Skeletal muscle satellite cell (primary cell): ENCODE results near the gene RNF141. TPM values are rescaled to one million over a fixed set of nuclear protein-coding genes. Genes with fewer than 3 reads are reported as not detected.

Experiments
- H3K27me3 ChIP-seq: 2 replicates; pipeline ENCODE4 v1.7.0; 2013; ENCODE audit warnings: low read length; ENCODE audit not compliant: control insufficient read depth, insufficient read depth
- H3K36me3 ChIP-seq: 2 replicates; pipeline ENCODE4 v1.7.0; 2013; ENCODE audit warnings: mild to moderate bottlenecking, control low read depth, low read length; ENCODE audit not compliant: insufficient read depth
- H3K4me1 ChIP-seq: 2 replicates; pipeline ENCODE4 v1.7.0; 2013; ENCODE audit warnings: low read length; ENCODE audit not compliant: control insufficient read depth, insufficient read depth
- H3K4me2 ChIP-seq: 2 replicates; pipeline ENCODE4 v1.7.0; 2013; ENCODE audit warnings: mild to moderate bottlenecking, low read length
- H3K4me3 ChIP-seq: 2 replicates; pipeline ENCODE4 v1.7.0; 2013; ENCODE audit warnings: low read length
- H3K9ac ChIP-seq: 2 replicates; pipeline ENCODE4 v1.7.0; 2013; ENCODE audit warnings: mild to moderate bottlenecking, low read depth, low read length, moderate library complexity
- H3K9me3 ChIP-seq: replicated peaks from 2 replicates; pipeline ENCODE4 v1.7.0; 2013; ENCODE audit warnings: mild to moderate bottlenecking, control low read depth, low read length
- total RNA-seq: library from RNA; depleted of rRNA; stranded (reverse); fragments of >200 nt; gene quantifications from 2 replicates; pipeline ENCODE4 v1.2.3, GENCODE V29; 2012; rRNA removed

The RNF141 gene, protein sequence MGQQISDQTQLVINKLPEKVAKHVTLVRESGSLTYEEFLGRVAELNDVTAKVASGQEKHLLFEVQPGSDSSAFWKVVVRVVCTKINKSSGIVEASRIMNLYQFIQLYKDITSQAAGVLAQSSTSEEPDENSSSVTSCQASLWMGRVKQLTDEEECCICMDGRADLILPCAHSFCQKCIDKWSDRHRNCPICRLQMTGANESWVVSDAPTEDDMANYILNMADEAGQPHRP
- 20.8 and 27.1 TPM in 2 replicates for total RNA-seq

GRCh38 chr11:10540915-10541560 lies at the start of gene RNF141:
Gene RNF141, minus strand, starts transcription at chr11:10541187. Its CDS starts 7,029 bp downstream, at chr11:10534158.
- Histone ChIP-seq H3K4me2 (peak within 1 kb of the TSS; percentile 95), H3K4me3 (peak within 1 kb of the TSS; percentile 97), H3K9ac (peak within 1 kb of the TSS; percentile 97), H3K9me3 (no peaks in the 10 kb centered on the region), H3K4me1 (peaks cover 20% of the 10 kb centered on the region), H3K27me3 (no peaks in the 10 kb centered on the region), H3K36me3 (no peaks in the 10 kb centered on the region)

DNA sequence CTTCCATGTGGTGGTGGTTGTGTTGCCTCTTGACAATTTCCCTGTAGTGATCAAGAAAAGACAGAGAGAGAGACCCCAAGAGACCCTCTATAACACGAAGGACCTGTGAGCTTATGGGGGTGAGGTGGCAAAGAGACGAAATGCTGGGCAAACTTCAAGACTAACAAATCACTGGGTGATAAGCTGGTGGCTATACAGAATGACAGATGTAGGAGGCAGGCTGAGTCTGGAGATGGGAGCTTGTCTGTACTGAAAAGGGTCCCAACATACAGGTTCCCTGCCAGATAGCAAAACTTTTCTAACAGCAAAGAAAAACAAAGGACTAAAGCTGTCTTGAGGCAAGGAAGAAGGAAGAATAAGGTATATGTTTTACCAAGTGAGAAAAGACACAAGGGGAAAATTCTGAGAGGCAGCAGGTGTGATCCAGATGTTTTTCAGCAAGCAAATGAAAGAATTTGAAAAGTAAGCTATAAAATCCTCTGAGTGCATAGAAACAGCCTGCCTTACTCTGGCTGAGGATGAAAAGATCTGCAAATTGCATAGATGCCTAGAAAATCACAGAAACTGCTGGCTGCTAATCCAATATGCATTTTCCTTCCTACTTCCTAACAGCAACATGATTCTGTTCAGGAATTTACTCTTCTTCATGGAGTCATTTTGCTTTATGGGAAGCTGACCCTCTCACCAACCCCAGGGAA lies 49.4 kb upstream of the RNF141 start:
- no peaks in the 10 kb centered on the region for H3K27me3 ChIP-seq
- H3K4me2 ChIP-seq, result no peak overlapping the region
- no peak overlapping the region for H3K9ac ChIP-seq
- H3K4me3 ChIP-seq, result no peak overlapping the region
- H3K4me1 ChIP-seq, result peaks cover 34% of the 10 kb centered on the region
- no peaks in the 10 kb centered on the region for H3K9me3 ChIP-seq
- H3K36me3 ChIP-seq, result no peaks in the 10 kb centered on the region

DNA sequence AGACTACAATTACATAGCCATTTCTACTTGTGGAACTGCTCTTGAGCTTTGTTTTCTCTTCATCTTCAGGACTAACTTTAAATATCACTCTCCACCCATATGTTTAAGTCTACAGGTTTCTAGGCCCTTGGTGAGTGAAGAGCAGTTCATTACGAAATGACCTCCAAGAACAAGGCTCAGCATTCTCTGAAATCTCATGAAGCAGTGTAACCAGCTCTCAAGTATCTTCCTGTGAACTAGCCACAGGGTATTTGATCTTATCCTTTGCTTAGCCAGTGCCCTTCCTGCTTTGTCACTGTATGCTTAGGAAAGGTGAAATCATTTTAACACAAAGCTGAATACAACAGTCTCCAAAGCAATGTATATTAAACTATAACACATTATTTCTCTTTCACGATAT lies 47.9 kb upstream of the RNF141 start:
- no peaks in the 10 kb centered on the region for H3K9me3 ChIP-seq
- H3K4me1 ChIP-seq, result peaks cover 34% of the 10 kb centered on the region
- H3K4me3 ChIP-seq, result no peak overlapping the region
- no peak overlapping the region for H3K4me2 ChIP-seq
- no peaks in the 10 kb centered on the region for H3K36me3 ChIP-seq
- H3K9ac ChIP-seq, result no peak overlapping the region
- H3K27me3 ChIP-seq, result no peaks in the 10 kb centered on the region

- Histone ChIP-seq H3K27me3 (no peaks in the 10 kb centered on the region), H3K36me3 (no peaks in the 10 kb centered on the region), H3K9ac (no peak overlapping the region), H3K4me3 (no peak overlapping the region), H3K4me2 (no peak overlapping the region), H3K4me1 (peaks cover 31% of the 10 kb centered on the region), H3K9me3 (no peaks in the 10 kb centered on the region)
Observed at GRCh38 chr11:10587995-10588394, 47.0 kb upstream of the RNF141 start.

DNA sequence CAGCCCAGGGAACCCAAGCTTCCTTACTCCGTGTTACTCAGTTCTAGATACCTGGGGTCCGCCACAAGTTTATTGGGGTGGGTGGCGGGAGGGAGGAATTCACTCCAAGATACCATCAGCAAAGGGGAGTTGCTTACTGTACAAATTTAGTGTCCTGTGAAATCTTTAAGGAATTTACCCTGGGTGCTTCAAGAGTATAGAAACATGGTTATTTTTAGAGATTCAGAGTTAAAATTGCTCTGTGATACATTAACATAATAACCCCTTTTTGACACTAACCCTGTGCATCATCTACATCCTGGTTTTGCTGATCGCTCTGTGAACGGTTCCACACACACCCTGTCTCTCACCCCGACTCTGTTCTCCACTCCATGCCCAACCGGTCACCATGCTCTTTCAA lies 46.4 kb upstream of the RNF141 start:
- H3K9ac ChIP-seq, result no peak overlapping the region
- no peak overlapping the region for H3K4me2 ChIP-seq
- H3K9me3 ChIP-seq, result no peaks in the 10 kb centered on the region
- H3K4me1 ChIP-seq, result peaks cover 25% of the 10 kb centered on the region
- H3K27me3 ChIP-seq, result no peaks in the 10 kb centered on the region
- no peak overlapping the region for H3K4me3 ChIP-seq
- H3K36me3 ChIP-seq, result no peaks in the 10 kb centered on the region

GRCh38 chr11:10584071-10584501 lies 43.1 kb upstream of the RNF141 start:
- Histone ChIP-seq H3K27me3 (no peaks in the 10 kb centered on the region), H3K9me3 (no peaks in the 10 kb centered on the region), H3K4me3 (no peak overlapping the region), H3K36me3 (no peaks in the 10 kb centered on the region), H3K4me2 (no peak overlapping the region), H3K9ac (no peak overlapping the region), H3K4me1 (peaks cover 15% of the 10 kb centered on the region)

GRCh38 chr11:10581481-10582019 lies 40.6 kb upstream of the RNF141 start:
- Histone ChIP-seq H3K36me3 (no peaks in the 10 kb centered on the region), H3K27me3 (peaks cover 19% of the 10 kb centered on the region), H3K9me3 (no peaks in the 10 kb centered on the region), H3K9ac (no peak overlapping the region), H3K4me1 (peaks cover 3% of the 10 kb centered on the region), H3K4me3 (no peak overlapping the region), H3K4me2 (no peak overlapping the region)

DNA sequence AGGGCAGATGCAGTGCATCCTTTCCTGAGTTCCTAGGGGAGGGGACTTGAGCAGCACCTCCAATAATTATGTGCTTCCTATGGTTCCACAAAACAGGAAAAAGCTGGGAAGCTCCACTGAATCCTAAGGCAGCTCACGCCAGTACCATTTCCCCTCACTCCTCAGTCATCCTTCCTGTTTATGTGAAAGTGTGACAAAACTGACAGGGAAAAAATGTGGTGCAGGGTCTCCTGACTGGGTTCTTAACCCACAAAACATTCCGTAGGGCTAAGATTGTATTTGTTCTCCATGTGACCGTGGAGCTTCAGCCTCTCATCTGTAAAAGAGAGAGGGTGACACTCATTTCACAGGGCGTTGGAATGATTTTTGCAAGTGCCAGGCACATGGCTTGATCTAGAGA lies 39.6 kb upstream of the RNF141 start:
- H3K36me3 ChIP-seq, result no peaks in the 10 kb centered on the region
- H3K4me2 ChIP-seq, result no peak overlapping the region
- no peaks in the 10 kb centered on the region for H3K4me1 ChIP-seq
- no peaks in the 10 kb centered on the region for H3K9me3 ChIP-seq
- no peak overlapping the region for H3K9ac ChIP-seq
- peaks cover 19% of the 10 kb centered on the region for H3K27me3 ChIP-seq
- no peak overlapping the region for H3K4me3 ChIP-seq

GRCh38 chr11:10579700-10580099 lies 38.7 kb upstream of the RNF141 start:
- Histone ChIP-seq H3K36me3 (no peaks in the 10 kb centered on the region), H3K9ac (no peak overlapping the region), H3K4me2 (no peak overlapping the region), H3K27me3 (peaks cover 22% of the 10 kb centered on the region), H3K4me1 (peaks cover 2% of the 10 kb centered on the region), H3K9me3 (no peaks in the 10 kb centered on the region), H3K4me3 (no peak overlapping the region)

DNA sequence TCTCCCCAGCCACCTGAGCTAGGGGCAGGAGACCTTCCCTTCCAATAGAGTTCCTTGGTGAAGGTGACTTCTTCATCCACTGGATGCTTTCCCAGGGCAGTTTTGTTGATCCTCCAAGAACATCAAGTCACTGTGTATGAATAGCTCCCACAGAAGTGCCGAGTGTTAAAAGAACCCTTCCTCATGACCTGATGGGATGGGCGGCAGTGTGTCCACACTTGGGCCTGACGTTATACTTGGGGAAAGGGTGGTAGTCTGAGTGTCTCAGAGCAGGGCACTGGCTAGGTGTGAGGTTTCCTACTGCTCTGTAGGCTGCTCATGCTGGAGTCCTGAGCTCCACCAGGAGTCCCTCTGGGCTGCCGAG lies 35.0 kb upstream of the RNF141 start:
- Histone ChIP-seq H3K4me3 (no peak overlapping the region), H3K27me3 (peaks cover 27% of the 10 kb centered on the region), H3K9me3 (no peaks in the 10 kb centered on the region), H3K36me3 (no peaks in the 10 kb centered on the region), H3K4me2 (no peak overlapping the region), H3K9ac (no peak overlapping the region), H3K4me1 (peaks cover 2% of the 10 kb centered on the region)

DNA sequence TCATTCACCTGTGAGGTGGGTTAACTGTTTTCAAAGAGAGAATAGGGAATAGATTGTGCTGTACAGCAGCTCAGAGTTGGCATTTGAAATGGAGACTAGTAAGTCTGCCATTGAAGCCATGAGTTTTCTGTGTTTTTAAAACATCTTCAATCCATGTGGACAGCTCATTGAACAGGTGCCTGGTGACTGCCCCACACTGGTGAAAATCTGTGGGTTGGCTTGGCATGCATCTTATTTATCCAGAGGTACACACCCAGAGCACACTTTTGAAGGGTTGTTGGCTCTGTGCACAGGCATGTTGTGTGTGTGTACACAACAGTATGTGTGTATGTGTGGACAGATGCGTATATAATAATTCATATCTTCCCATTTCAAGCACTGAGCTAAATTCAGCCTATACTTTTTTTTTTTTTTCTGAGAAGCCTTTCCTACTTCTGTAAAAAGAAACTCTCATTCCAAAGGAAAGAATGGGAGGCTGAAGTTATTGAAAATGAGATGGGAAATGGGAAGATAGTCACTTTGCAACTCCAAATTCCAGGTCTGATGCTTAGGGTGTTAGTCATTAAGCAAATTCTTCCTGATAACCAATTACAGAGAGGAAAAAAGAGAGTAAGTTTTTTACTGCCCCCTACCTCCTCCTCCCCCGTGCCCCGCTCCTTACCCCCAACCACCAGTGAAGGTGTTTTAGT lies 34.5 kb upstream of the RNF141 start:
- Histone ChIP-seq H3K4me1 (peaks cover 2% of the 10 kb centered on the region), H3K4me3 (no peak overlapping the region), H3K9ac (no peak overlapping the region), H3K36me3 (no peaks in the 10 kb centered on the region), H3K4me2 (no peak overlapping the region), H3K27me3 (peaks cover 27% of the 10 kb centered on the region), H3K9me3 (no peaks in the 10 kb centered on the region)
